NOMO-1 (cell line): Measurements from ENCODE around the gene TAS2R3.

Experiments used
- DNase-seq, 2 experiments: peaks; one replicate each; lab custom pipeline; 2025; ENCODE audit not compliant: unreplicated experiment in 2 of 2; lab: John Stamatoyannopoulos, UW

Gene TAS2R3

DNA sequence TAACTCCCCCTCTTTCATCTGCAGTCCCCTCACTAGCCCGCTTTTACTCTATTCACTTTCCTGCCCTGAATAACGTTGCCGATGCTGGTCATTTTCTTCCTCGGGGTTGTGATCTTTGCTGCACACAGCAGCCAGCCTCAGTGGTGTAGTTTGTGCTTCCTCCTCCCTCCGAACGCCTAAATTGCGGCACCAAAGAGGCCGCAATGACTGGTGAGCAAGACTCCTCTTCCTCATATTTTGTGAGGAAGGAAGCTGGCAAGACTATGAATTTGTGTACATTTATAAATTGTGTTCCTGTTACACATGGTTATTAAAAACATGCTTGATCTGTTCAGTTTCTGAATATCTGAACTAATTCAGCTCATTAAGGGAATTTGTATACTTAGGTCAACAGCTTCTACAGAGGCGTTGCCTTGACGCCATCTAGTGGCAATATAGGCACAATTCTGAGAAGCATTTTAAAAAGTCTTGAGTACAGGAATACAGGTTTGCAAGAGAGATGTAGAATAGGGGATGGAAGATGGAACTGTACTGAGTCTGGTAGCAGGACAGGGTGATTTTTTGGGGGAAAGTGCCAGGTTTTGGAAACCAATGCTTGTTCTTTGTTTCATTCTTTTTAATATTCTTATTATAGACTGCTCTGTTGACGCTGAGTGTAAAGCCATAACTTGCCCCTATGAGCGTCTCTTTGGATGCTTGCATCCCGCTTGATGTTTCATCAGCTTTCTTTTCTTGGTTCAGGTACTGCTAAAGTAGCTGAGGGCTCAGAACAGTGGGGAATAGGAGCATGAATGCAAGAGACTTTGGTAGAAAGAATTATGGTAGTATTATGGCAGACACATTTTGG lies 22.0 kb downstream of the TAS2R3 start:
- peak; percentile 13 to 31 for DNase-seq

DNA sequence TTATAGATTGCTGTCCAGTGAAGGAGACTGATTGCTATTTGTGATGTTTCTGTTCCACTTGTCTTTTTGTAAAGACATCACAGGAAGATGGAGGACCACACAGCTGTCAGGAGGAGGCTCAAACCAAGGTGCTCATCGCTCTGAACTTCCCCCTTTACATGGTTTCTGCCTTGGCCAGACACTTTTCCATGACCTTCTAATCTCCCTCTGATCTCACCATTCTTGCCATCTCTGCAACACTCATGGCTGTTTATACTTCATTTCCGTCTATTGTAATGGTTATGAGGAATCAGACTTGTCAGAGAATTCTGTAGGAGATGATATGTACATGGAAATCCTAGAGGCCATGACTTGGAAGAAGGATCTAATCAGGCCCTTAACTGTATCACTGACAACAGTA lies 24.4 kb downstream of the TAS2R3 start:
- no peak for DNase-seq

DNA sequence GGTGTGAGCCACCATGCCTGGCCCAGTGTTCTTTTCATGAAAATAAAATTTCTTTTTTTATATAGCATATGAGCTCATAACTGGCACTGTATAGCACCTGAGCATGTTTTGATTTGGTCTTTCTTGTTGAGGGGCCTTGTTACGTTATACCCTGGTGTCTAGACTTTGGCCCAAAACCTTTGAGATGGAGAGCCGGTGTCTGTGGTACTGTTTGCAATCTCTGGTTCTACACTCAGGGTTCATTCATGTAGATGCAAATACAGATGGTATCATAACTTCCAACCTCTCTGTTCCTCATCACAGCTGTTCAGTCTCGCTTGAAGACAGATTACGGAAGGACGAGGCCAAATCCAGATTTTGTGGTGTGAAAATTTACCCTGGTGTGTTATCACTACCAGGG lies 26.0 kb downstream of the TAS2R3 start, which contains the start of gene TAS2R5:
TAS2R5 (plus strand) TSS at position 301 of the 400 bp plus-strand sequence. CDS start 145 bp downstream, outside the sequence.
- no peak for DNase-seq

DNA sequence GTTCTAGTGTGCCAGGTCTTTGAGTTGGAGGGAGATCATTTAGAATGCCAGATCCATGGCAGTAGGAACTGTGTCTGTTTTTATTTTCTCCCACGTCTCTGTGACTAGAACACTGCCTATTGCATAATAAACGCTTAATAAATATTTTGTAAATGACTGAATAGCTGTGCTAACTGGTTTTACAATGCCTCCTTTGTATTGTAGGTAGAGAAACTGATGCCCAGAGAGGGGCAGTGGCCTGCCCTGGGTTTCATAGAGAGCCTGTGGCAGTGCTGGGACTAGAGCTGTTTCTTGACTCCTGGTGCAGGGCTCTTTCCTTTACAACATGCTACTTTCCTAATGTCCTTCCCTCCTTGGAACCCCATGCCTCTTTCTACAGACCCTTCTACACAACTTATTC lies 28.6 kb downstream of the TAS2R3 start:
- DNase-seq = no peak
